Neural crest cell (in vitro differentiated cells): ENCODE data around the gene ADAMTSL1. TPM values are rescaled to one million over a fixed set of nuclear protein-coding genes. Genes with fewer than 3 reads are reported as not detected.

Experiments
- DNase-seq: peaks from one replicate; pipeline ENCODE4 v3.0.0; 2021; ENCODE audit warnings: low read depth, mixed read lengths, low spot score
- H3K27ac Mint-ChIP-seq: one replicate; pipeline ENCODE4 v1.8.0; 2021; ENCODE audit warnings: mild to moderate bottlenecking, mixed read lengths; ENCODE audit not compliant: unreplicated experiment
- H3K27me3 Mint-ChIP-seq: 2 replicates; pipeline ENCODE4 v1.8.0; 2021; ENCODE audit warnings: low read depth, mild to moderate bottlenecking, mixed read lengths
- H3K36me3 Mint-ChIP-seq: 2 replicates; pipeline ENCODE4 v1.8.0; 2021; ENCODE audit warnings: low read depth, mild to moderate bottlenecking, mixed read lengths
- H3K4me1 Mint-ChIP-seq: 2 replicates; pipeline ENCODE4 v1.8.0; 2021; ENCODE audit warnings: mixed read lengths
- H3K4me3 Mint-ChIP-seq: one replicate; pipeline ENCODE4 v1.8.0; 2021; ENCODE audit warnings: mild to moderate bottlenecking, mixed read lengths
- H3K9me3 Mint-ChIP-seq: 2 replicates; pipeline ENCODE4 v1.8.0; 2021; ENCODE audit warnings: mixed read lengths
- CTCF ChIP-seq: fragments of 200-600 bp; sonication (generic); conservative IDR thresholded peaks from 2 replicates; pipeline ENCODE4 v1.5.0; 2021; ENCODE audit warnings: antibody characterized with exemption, mild to moderate bottlenecking
- total RNA-seq: library from RNA; stranded (reverse); gene quantifications from 2 replicates; pipeline ENCODE4 v1.2.1, GENCODE V29; 2021

Gene ADAMTSL1
- total RNA-seq, 1 donor from 2014 or later: 2.3 TPM

GRCh38 chr9:18936094-18936871 is 462.3 kb downstream of the ADAMTSL1 start:
- Mint-ChIP-seq H3K27me3 (no peaks in the 10 kb centered on the region), H3K4me1 (no peaks in the 10 kb centered on the region), H3K9me3 (peaks cover 5% of the 10 kb centered on the region), H3K27ac (no peak overlapping the region), H3K4me3 (no peak overlapping the region), H3K36me3 (no peaks in the 10 kb centered on the region)
- DNase-seq: no peak
- TF ChIP-seq CTCF: no peak

DNA sequence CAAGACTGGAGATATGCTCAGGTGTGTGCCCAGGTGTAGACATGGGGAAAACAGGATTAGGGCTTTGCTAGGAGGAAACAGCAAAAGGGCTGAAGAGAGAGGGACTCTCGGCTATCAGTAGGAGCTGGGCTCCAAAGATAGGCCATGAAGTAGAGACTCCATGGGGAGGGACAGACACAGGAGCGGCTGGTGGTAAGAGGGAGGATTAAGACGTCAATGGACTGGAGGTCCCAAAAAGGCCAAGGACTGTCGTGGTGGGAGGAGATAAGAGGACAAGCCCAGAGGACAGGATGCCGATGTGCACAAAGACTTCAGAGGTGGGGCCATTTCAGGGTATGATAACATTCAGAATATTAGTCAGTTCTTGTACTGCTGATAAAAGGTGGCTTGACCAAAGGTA is 466.0 kb downstream of the ADAMTSL1 start:
- H3K9me3 Mint-ChIP-seq: peaks cover 2% of the 10 kb centered on the region
- TF ChIP-seq CTCF: no peak
- no peak overlapping the region for H3K27ac Mint-ChIP-seq
- no peaks in the 10 kb centered on the region for H3K36me3 Mint-ChIP-seq
- H3K4me1 Mint-ChIP-seq: no peaks in the 10 kb centered on the region
- H3K4me3 Mint-ChIP-seq: no peak overlapping the region
- H3K27me3 Mint-ChIP-seq: no peaks in the 10 kb centered on the region
- no peak for DNase-seq

- H3K27me3 Mint-ChIP-seq: no peaks in the 10 kb centered on the region
- no peaks in the 10 kb centered on the region for H3K9me3 Mint-ChIP-seq
- TF ChIP-seq CTCF: no peak
- no peaks in the 10 kb centered on the region for H3K36me3 Mint-ChIP-seq
- H3K4me3 Mint-ChIP-seq: no peak overlapping the region
- no peak overlapping the region for H3K27ac Mint-ChIP-seq
- DNase-seq: no peak
- no peaks in the 10 kb centered on the region for H3K4me1 Mint-ChIP-seq
Observed at GRCh38 chr9:18941060-18941740, 467.2 kb downstream of the ADAMTSL1 start.

GRCh38 chr9:18942801-18943200 is 468.8 kb downstream of the ADAMTSL1 start:
- no peaks in the 10 kb centered on the region for H3K27me3 Mint-ChIP-seq

GRCh38 chr9:18947892-18948339 is 474.0 kb downstream of the ADAMTSL1 start:
- no peaks in the 10 kb centered on the region for H3K4me1 Mint-ChIP-seq
- no peak for TF ChIP-seq CTCF
- H3K36me3 Mint-ChIP-seq: no peaks in the 10 kb centered on the region
- no peak overlapping the region for H3K27ac Mint-ChIP-seq
- no peak overlapping the region for H3K4me3 Mint-ChIP-seq
- DNase-seq: no peak
- no peaks in the 10 kb centered on the region for H3K27me3 Mint-ChIP-seq
- H3K9me3 Mint-ChIP-seq: no peaks in the 10 kb centered on the region

More at GRCh38 chr9:18942801-18943200, 468.8 kb downstream of the ADAMTSL1 start:
- DNase-seq: no peak
- H3K4me1 Mint-ChIP-seq: no peaks in the 10 kb centered on the region
- H3K9me3 Mint-ChIP-seq: no peaks in the 10 kb centered on the region
- H3K36me3 Mint-ChIP-seq: no peaks in the 10 kb centered on the region
- no peak for TF ChIP-seq CTCF
- H3K4me3 Mint-ChIP-seq: no peak overlapping the region
- no peak overlapping the region for H3K27ac Mint-ChIP-seq
